D341Med (cell line): Measurements from ENCODE around the gene LFNG.
"Not testable (repeated sequence)": the region's sequence is repeated elsewhere in the genome, so short reads cannot be mapped to it uniquely, and the experiment has no call there.

ENCODE experiments used
- DNase-seq: peaks from one replicate; pipeline ENCODE4 v3.0.0; 2012; ENCODE audit warnings: low spot score

The LFNG gene

DNA sequence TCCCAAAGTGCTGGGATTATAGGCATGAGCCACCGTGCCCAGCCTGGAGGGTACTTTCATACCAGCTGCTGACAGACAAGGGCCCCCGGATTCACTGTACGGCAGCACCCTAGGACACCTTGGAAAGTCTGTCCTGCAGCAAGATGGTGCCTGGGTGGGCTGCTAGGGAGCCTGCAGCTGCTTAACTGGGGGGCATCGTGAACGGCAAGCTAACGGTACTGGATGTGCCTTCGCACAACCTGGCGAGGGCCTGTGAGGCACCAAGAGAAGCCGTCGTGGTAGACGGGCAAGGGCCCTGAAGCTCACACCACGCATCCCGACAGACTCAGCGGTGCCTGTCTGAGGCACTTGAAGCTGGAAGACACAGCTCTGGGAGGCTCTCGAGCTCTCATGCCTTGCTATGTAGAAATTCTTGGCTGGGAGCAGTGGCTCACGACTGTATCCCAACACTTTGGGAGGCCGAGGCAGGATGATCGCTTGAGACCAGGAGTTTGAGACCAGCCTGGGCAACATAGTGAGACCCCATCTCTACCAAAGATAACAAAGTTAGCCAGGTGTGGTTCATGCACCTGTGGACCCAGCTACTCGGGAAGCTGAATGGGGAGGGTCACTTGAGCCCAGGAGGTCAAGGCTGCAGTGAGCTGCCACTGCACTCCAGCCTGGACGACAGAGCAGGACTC, 26.3 kb downstream of the LFNG start:
- no peak for DNase-seq

DNA sequence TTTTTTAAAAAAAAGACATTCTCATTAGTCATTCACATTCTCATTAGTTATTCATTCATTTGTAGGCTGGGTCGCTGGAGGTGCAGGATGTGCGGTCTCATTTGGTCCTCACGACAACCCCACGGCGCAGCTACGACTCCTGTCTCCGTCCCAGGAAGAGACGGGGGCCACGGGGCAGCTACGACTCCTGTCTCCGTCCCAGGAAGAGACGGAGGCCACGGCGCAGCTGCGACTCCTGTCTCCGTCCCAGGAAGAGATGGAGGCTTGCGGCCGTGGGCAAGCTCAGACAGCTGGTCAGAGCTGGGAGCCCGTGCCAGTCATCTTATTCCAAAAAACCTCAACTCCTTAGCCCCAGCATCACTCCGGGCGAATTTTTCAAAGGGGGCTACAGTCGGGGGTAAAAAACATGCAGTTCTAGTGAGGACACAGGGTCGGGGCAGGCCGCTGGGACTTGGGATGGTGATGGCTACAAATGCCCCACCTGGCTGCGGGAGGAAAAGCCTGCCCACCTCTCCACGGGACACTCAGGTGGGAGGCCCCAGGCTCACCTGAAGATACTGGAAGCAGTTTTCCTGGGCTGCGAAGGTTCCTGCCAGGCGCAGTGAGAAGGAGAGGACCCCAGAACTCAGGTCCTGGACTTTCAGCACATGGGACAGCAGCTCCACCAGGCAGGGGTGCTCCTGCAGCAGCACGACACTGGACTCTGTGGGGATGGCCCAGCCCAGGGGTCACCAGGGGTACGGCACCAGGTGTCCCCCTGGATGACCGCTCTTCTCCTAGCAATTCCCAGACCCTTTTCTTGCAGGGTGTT, 27.4 kb downstream of the LFNG start:
- no peak for DNase-seq

DNA sequence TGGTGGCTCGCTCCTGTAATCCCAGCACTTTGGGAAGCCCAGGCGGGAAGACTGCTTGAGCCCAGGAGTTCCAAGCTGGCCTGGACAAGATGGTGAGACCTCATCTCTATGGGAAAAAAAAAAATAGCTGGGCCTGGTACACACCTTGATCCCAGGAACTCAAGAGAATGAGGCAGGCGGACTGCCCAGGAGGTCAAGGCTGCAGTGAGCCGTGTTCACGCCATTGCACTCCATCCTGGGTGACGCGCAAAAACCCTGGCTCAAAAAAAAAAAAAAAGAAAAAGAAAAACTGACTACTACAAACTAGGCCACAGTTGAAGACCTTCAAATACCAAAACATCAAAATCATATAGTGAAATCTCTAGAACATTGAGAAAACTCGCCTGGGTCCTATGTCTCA, 31.8 kb downstream of the LFNG start:
- no peak for DNase-seq

DNA sequence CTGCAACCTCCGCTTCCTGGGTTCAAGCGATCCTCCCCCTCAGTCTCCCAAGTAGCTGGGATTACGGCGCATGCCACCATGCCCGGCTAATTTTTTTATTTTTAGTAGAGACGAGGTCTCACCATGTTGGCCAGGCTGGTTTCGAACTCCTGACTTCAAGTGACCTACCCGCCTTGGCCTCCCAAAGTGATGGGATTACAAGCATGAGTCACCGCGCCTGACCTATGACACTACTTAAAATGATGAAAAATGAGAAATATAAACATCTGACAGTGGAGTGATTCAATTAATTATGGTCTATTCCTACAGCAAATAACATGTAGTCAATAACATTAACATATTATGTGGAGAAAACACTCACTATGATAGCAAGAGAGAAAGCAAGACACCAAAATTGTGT, 33.5 kb downstream of the LFNG start:
- DNase-seq: no peak

DNA sequence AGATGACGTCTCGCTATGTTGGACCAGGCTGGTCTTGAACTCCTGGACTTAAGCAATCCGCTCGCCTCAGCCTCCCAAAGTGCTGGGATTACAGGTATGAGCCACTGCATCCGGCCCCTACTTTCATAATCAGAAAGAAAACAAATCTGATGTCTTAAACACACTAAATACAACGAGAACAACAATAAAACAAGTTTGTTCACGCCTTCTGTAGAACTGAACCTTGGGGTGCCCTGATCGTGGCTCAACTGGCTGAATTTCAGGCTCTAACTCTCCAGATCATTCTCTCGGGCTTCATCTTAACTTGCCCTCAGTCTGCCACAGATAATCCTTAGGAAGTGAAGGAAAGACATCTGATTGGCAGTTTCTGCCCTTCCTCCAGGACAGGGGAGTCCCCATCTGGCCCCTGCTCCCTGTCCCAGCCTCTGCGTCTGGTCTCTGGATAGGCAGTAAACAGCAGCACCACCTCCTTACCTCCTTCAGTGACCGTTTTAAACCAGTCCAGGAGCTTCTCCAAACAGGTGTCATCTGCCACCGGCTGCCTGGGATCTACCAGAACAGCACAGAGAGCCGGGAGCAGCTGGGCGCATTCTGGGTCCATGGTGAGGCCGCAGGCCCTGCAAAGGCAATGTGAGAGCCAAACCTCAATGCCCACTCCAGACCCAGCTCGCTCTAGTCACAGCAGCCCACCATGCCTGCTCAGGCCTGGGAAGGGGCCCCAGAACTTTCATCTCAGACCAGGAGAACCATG, 34.4 kb downstream of the LFNG start:
- DNase-seq: peak; percentile 56

DNA sequence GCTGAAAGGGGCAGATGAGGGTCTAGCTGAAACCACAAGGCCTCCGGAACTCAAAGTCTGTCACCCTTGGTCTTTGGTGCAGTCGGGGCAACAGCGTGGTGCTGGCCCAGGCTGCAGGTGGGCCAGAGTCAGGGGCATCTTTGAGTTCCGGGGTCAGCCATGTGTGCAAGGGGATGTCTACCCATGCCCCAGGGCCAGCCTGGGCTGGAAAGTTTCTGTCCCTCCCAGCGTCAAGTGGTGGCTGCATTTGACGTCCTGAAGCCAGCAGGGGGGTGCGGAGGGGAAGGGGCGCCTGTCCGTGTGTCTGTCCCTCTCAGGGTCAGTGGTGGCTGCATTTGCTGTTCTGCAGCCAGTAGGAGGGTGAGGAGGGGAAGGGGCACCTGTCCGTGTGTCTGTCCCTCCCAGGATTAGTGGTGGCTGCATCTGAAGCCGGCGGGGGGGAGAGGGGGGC, 35.1 kb downstream of the LFNG start:
- peak; percentile 39 for DNase-seq

DNA sequence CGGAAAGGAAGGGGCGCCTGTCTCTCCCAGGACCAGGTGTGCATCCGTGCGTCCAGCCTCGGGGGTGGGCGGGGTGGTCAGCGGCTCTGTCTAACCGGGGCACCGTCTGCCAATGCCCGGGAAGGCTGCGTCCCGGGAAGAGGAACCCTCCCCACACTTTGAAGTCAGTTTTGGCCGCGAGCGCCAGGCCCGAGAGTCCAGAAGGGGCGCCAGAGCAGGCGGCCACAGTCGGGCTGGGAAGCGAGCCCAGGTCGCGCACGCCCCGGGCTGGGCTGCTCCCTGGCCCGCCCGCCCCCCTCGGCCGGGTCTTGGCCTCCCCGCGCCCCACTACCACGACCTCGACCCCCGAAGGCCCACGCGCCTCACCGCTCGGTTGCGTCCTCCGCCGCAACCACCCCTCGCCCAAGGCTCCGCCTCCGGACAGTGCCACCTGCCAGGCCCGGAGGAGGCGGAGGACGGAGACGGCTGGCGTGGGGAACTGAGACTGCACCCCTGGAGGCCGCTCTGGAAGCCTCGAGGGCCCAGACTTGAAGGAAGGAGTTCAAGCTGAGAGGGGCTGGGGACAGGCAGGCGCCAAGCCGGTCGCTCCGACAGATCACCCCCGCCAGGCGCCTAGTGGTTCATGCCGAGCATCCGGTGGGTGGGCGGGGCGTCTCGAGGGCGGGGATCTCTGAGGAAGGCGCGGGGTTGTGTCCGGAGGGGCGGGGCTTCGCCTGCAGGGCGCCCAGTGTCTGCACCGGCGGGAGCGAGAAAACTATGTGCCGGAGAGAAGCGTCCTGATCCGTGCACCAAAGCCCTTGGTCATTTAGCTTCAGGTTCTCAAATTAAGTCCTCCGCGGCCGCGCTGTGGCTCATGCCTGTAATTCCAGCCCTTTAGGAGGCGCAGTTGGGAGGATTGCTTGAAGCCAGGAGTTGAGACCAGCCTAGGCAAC, 35.8 kb downstream of the LFNG start, which contains the start of gene BRAT1:
Gene BRAT1 (minus strand): TSS at position 404 of the 932 bp plus-strand sequence. CDS start 1,093 bp downstream, outside the sequence.
- DNase-seq: peak; percentile 97

DNA sequence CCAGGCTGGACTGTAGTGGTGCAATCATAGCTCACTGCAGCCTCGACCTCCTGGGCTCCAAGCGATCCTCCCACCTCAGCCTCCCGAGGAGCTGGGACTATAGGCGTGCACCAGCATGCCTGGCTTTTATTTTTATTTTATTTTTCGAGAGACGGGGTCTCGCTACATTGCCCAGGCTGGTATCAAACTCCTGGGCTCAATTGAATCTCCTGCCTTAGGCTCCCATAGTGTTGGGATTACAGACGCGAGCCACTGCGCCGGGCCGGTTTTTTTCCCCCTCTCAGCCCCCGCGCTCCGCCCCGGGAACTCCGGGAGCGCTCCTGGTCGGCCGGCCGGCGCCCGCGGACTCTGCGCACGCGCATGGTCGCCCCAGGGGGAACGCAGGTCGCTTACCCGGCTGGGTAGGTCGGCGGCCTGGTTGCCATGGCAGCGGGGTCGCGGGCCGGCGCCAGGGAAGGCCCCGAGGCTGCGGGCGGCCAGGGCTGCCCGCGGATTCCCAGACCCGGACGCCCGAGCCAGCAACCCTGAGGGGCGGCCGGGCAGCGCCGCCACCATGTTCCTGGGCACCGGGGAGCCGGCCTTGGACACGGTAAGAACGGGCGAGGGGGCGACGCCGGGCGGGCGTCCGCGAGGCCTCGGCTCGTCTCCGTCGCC, 39.2 kb downstream of the LFNG start, which contains the start of gene IQCE:
Gene IQCE (plus strand): TSS at position 351 of the 654 bp plus-strand sequence. CDS start 203 bp downstream, at position 554.
- peak; percentile 97 for DNase-seq

DNA sequence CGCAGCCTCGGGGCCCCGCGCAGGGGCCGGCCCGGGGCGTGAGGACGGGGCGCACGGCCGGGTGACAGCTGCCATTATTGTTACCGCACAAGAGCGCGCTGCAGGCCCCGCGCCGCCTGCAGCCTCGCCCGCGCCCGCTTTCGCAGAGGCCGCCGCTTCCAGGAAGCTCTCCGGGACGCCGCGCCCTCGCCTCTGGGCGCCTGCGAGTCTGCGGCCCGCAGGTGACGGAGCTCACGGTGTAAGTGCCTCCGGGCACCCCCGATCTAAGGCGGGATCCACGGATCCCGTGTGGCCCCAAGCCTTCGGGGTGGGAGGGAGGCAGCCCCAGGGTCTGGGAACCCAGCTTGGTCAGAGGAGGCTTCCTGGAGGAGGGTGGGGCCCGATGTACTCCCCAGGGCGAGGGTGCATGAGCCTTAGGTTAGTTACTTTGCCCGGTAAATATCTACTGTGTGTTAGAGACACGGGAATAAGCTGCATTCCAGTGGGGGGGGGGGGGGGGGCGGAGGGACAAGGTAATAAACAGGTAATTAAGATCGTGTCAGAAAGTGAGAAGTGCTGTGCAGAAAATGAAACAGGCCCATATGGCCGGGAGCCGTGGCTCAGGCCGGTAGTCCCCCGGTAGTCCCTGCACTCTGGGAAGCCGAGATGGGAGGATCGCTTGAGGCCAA, 39.8 kb downstream of the LFNG start:
- DNase-seq: no peak

DNA sequence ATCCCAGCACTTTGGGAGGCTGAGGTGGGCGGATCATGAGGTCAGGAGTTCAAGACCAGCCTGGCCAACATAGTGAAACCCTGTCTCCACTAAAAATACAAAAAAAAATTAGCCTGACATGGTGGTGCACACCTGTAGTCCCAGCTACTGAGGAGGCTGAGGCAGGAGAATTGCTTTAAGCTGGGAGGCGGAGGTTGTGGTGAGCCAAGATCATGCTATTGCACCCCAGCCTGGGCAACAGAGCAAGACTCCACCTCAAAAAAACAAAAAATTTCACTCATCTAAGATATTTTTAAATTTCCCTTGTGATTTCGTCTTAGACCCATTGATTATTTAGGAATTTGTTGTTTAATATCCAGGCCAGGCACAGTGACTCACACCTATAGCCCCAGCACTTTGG, 44.4 kb downstream of the LFNG start:
- not testable (repeated sequence) for DNase-seq

DNA sequence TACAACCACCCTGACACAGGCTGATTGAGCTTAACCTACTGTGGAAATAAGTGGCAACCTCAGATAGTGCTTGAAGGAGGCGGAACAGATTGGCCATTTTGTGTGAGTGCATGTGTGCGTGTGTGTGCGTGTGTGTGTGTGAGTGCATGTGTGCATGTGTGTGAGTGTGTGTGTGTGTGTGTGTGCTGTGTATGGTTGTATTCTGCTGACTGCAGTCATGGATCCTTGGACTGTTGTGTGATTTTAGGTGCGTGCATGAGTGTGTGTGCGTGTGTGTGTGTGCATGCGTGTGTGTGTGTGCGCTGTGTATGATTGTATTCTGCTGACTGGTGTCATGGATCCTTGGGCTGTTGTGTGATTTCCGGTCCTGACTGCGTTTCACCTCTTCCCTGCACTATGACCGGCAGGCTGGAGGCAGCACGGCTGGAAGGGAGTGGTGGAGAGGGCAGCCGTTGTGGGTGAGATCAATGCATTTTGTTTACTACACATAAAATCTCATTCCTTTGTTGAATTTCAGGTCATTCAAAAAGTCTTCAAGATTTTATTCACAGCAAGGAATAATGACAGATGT, 45.5 kb downstream of the LFNG start:
- DNase-seq: no peak

DNA sequence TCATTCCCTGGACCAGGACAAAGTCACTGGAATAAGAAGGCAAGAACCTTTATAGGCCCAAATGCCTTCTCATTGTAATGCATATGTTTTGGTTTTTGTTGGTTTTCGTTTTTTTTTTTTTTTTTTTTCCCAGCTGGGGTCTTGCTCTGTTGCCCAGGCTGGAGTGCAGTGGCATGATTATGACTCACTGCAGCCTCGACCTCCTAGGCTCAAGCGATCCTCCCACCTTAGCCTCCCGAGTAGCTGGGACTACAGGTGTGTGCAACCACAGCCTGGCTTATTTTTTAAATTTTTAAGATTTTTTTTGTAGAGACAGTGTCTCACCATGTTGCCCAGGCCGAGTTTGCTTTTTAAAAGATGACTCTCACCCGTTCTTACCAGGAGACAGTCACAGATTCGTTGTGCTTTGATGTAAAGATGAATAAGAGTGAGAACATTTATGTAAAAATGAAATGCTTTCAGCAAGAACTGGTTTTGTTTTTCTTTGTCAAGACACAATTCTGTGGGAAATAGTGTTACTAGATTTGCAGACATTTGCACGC, 46.8 kb downstream of the LFNG start:
- DNase-seq: no peak

DNA sequence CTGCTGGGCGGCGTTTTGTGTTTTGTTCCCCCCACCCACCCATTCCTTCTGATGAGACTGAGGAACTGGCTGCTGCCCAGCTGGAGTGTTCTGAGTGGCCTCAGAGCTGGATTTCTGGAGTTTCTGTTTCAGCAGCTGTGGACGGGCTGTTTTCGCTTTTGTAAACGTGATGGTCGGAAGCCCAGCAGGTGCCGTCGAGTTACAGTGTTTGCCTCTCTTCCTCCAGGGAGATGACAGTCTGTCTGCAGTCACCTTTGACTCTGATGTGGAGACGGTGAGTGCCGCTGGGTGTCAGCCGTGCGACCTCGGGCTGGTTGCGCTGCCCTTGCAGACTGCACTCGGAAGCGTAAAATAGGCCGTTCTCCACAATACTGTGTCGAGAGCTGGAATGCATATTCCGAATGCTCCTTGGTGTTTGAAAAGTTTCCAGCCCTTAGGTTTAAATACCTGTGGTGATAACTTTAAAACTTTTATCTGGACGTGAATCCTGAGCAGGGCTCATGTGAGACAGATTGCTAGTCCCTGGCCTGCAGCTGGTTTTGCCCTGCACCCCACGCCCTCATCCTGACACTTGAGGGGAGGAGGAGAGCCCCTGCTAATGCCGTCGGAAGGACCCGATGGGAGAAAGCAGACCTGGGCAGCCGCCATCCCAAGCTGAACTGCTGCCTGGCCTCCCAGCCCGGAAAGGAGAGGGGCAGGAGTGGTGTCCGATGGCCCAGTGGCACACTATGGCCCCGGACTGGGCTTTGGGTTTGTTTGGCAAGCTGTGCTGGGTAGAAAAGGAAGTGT, 47.5 kb downstream of the LFNG start:
- no peak for DNase-seq

DNA sequence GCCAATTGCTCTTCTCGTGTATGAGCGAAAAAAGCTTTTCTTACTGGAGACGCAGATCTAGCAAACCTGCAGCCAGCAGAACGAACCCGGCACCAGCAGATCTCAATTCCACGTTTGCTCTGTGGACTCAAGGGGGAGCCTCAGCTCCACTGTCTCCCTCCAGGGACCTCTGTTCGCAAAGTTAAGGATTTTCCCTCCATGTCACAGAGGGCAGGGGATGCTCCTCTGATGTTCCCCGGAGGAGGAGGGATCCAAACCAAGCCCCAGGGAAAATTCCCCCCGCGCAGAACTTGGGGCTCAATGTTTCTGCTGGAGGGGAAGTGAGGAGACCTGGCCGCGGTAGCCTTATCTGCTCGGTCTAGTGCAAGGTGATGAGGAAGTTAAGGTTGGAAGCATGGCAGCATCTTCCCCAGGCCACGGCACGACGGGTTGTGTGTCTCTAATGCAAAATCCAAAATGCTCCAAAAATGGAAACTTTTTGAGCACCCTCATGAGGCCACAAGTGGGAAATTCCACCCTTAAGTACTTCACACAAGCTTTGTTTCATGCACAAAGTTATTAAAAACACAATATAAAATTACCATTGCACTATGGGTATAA, 48.2 kb downstream of the LFNG start:
- DNase-seq: peak; percentile 63

DNA sequence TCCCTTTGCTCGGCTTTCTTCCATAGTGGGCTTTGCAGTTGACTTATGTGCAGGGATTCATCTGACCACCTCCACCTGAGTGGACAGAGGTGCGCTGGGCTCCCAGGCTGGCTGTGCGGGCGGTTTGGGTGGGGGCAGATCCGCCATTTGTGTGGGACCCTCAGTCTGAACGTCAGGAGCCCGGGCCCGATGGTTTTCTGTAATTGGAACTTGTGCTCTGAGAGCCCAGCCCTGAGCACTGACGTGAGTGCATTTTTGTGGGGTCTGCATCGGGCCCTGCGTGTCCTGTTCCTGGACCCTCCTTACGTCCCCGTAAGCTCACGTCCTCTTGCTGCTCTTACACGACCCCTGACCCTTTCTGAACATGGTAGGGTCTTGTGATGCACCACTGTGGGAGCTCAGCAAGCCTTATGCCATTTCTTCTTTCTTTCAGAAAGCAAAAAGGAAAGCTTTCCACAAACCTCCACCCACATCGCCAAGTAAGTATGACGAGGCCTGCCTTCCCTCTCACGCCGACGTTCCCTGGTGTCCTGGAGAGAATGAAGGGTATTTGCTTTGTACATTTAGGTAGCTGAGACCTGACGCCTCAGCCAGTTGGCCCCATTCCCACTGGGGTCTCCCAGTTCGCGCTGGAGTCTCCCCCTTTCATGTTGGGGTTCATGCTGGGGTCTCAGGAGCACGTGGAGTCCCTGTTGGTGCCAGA, 49.1 kb downstream of the LFNG start:
- no peak for DNase-seq

DNA sequence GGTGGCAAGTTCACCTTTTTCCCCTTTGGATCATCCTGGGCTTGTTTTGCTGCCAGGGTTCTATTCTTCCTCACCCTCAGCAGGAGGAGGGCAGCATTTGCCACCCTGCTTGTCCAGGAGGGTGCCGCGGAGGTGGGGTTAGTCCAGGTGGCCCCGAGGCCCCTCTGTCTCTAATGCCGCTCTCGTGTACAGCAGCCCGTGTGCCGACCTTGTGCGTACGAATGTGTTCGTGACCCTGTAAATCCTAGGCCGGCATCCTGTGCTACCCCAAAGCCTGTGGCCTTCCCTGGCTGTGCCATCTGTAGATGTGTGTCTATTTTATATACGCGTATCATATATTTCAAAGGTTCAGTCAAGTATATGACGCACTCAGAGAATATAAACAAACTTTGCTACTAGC, 49.8 kb downstream of the LFNG start:
- DNase-seq: no peak

DNA sequence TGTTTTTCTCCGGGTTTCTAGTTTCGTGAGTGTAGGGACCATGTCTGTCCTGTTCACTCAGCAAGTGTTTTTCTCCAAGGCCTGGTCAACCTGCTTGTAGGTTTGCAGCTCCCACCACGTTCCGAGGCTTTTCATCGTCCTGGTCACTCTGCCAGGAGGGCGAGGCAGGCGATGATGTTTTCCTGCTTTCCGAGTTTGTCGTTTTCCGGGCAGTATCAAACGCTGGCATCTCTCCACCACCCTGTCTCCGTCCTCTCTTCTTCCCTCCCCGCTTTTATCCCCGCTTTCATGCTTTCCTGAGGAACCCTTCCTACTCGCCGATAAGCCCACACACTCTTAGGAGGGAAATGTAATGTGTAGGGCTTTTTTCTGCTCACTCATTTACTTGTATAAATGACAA, 50.4 kb downstream of the LFNG start:
- DNase-seq: no peak

DNA sequence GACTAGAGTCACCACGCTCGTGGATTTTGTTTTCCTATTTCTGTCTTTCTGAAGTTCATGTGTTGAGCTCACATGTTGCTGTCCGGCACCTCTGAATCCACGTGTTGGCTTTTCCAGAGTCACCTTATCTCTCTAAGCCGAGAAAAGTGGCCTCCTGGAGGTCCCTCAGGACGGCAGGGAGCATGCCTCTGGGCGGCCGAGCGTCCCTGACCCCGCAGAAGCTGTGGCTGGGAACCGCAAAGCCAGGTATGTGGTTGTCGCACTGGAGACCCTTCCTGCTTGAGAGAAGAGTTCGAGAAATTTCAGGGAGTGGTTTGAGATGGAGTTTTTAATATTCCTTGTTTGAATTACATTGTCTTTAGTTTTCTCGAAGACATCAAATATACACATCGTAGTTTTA, 51.8 kb downstream of the LFNG start:
- DNase-seq: no peak
